ENCODE measurements around the gene PDE8B.

PDE8B gene

DNA sequence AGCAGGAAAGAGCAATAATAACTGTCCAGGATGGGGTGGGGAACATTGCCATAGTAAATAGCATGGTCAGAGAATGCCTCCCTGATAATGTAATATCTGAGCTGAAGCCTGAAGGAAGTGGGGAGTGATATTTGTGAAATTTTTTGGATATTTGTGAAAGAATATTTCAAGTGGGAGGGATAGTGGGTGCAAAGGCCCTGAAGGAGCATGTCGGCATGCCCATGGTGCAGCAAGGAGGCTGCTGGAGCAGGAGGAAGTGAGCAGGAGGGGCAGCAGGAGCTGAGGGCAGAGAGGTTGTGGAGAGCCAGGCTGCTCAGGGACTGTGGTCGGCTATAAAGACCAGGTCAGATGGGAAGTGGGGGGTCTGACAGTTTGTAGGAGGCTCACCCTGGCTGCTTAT lies 21.1 kb upstream of the PDE8B start:
- DNase-seq: no peak

DNA sequence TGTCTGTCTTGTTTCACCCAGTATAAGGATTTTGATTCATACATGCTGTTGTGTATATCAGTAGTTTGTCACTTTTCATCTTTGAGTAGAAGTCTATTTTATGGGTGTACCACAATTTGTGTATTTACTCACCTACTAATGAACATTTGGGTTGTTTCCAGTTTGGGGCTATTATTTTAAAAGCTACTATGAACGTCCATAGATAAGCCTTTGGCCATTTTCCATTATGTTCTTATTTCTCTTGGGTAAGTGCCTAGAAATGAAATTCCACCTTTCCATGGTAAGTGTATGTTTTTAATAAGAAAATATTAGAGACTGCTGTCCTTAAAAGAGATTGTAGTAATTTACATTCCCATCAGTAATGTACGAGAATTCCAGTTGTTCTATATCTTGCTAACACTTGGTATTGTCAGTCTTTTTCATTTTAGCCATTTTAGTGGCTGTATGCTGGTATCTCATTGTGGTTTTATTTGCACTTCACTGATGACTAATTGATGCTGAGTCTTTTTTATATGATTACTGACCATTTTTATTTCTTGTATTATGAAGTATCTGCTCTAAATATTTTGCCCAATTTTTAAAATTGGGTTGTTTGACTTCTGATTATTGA lies 17.9 kb upstream of the PDE8B start:
- no peak for DNase-seq

DNA sequence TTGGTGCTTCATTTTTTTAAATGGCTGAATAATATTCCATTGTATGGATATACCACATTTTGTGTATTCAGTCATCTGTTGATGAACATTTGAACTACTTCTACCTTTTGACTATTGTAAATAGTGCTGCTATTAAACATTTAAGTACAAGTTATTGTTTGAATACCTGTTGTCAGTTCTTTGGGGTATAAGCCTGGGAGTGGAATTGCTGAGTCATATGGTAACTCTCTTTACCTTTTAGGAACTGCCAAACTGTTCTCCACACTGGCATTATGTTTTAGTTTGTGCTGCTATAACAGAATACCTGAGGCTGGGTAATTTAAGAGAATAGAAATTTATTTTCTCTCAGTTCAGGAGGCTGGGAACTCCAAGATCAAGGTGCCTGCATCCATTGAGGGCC lies 15.7 kb upstream of the PDE8B start:
- no peak for DNase-seq

DNA sequence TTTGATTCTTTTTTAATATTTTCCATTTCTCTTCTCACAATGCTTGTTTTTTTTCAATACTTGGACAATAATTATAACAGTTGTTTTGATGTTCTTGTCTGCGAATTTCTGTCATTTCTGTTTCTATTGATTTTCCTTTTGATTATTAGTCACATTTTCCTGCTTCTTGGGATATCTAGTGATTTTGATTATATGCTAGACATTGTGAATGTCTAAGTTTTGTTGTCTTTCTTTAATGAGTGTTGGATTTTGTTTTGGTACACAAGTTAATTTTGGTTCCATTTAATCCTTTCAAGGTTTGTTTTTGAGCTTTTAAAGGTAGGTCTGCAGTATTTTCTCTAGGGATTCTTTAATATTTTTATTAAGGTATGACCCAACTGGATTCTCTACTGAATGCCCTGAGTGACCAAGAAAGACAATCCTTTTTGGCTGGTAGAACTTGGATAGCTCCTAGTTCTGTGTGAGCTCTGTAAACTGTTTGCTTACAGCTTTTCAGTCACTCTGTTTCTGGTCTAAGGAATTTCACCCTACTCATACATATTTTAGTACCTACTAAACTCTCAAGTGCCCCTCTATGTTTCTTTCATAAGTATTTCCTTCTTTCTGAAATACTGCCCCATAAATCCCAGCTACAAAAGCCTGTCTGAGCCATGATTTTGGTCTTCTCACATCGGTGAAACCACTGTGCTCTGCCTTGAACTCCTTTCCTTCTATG lies 12.5 kb upstream of the PDE8B start:
- DNase-seq: no peak

DNA sequence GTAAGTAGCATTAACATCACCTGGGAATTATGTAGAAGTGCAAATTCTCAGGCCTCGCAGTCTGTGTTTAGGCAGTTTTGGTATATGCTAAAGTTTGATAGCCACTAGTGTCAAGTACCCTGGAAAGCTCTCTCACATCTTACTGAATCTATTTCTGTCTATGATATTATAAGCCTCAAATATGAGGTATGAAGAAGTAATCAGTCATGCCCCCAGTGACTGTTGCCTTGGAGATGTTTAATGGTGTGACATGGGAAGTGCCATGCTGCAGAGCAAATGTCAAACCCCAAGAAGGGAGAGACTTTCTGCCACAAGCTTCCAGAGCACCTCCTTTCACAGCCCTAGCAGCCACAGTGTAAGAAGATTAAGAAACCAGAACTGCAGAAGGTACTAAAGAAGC lies 9.8 kb upstream of the PDE8B start:
- no peak for DNase-seq

DNA sequence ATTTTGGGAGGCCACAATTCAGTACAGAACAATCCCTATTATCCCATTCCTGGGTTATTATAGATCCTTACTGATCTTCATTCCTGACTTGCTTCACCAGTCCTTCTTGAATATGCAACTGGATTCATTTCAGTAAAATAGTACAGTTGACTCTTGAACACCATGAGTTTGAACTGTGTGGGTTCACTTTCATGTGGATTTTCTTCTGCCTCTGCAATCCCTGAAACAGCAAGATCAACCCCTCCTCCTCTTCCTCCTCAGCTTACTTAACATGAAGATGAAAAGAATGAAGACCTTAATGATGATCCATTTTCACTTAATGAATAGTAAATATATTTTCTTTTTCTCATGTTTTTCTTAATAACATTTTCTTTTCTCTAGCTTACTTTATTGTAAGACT lies 8.3 kb upstream of the PDE8B start:
- no peak for DNase-seq

DNA sequence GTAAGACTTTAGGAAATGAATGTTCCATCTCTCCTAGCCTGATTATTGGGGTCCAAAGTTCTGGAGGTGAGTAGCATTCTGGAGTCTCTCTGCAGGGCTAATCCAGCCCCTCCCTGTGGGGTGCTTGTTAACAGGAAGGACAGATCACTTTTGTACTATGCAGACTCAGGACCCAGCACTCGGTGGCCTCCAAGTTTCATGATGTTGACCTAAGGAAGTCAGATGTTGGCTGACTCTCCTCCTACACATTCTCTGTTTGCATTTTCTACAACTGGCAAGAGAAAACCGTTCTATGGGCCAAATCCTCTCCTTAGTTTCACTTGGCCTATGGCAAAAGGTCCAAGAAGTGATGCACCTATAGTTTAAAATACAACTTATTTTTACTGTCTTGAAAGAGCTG lies 5.5 kb upstream of the PDE8B start:
- no peak for DNase-seq

DNA sequence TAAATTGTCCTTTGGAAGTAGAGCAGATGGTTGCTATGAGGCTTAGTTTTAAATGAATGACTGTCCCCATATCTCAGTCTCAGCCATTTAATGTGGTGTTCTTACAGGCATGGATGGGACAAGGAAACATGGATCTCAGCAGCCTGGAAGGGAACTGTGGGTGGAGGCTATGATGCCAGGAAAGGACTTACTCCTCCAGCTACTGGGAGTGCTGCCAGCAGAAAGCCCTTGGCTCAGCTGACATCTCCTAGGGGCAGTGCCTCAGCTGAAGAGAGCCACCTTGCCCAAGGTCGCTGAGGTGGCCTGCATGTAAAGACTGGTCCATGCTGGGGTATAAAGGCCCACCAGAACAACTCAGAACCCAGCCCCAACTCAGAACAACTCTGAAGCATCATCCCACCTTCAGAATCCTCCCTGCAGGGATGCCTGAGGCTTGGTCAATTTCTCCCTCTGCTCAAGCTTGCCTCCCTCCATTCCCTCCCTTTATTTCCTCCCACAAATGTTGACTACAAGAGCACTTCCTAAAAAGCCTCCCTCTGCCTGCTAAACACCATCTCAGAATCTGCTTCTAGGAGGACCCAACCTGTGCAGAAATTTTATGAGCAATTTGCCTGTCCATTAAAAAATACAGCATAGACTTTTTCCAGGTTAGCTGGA lies 1.8 kb upstream of the PDE8B start:
- no peak for DNase-seq

DNA sequence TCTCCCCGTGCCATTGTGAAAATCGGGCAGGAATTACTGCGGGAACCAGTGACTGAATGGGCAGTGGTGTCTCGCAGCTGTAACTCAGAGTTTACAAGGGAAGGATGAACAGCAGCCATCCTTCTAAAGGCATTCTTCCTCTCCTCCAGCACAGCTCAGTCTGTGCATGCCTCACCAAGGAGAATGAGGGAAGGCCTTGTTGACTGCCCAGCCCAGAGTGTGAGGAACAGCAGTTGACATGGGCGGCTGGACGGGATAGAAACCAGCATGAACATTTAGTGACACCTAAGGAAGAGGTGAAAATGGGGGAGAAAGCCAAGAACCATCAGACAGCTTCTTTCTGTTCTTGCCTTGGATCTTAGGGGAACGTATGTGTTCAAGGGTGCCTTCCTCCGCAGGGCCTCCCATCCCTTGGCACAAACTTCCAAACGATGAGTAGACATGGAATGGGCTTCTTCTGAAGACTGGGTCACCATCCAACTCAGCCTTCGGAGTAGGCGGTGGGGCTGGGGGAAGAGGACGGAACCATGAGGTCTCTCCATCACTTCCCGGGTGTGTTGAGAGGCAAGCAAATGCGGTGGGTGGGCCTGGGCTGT lies 887 bp upstream of the PDE8B start:
- DNase-seq: no peak

DNA sequence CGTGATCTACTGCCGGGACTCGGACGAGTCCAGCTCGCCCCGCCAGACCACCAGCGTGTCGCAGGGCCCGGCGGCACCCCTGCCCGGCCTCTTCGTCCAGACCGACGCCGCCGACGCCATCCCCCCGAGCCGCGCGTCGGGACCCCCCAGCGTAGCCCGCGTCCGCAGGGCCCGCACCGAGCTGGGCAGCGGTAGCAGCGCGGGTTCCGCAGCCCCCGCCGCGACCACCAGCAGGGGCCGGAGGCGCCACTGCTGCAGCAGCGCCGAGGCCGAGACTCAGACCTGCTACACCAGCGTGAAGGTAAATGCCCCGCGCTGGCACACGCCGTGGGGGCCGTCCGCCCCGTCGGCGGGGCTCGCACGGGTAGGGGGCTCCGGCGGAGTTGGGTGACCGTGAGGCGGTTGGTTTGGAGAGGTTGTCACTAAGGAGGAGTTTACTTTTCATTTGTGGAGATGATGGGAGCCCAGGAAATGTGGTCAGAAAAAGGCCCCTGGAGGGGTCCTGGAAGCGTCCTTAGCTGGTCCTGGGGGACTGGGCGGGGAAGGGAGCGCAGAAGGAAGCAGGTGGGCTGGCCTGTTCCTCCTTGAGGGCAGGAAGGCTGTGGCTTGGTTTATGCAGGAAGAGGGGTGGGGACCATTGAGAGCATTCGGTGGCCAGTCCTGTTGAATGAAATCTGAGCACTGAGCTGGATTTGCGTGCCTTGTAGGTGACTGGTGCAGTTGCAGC lies 647 bp downstream of the PDE8B start:
- DNase-seq: no peak

DNA sequence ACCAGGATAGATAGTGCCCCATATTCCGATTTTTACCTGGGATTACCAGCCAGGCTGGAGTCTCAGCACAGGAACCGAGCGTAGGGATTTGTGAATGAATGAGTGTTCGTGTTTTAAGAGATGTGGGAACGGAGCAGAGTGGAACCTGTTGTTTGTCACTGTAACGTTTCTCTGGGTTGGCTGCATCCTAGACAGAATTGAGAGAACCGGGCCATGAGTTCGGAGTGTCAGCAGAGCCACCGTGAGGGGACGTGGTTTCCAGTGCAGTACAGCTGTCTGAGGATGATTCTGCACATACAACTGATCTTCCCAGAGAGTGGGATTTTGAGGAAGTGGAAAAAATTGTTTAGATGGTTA lies 1.2 kb downstream of the PDE8B start:
- DNase-seq: no peak

DNA sequence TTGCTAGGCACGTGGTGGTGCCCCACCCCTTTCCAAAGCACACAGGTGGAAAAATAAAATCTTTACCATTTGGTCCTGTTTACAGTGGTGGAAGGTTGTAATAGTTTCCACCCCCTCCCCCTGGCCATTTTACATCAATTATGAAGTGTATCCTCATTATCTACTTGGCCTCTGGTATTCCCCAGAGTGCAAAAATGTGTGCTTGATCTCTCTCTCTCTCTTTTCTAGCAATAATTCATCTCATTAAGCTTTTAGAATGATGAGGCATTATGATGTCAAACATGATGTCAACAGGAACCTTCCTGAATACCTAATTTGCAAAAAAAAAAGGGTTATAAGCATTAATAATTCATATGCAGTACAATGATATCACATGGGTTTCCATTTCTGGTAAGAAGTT lies 3.1 kb downstream of the PDE8B start:
- DNase-seq: no peak

DNA sequence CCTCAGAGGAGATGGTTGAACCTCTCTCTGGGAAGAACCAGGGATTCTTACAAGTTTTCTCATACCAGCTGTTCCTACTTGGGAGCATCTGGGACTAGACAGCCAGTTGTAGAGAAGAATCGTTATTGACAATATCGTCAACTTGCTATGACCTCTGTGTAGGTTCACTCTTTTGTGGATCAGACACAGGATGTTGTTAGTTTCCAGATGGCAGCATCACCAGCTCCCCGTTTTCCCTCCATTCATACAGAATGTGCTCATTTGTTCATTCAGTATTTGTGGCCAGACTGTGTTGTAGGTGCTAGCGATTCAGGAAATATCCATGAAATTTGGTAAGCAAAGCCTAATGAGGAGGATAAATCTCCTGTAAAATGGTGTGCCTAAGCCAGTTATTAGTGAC lies 3.7 kb downstream of the PDE8B start:
- DNase-seq: no peak

DNA sequence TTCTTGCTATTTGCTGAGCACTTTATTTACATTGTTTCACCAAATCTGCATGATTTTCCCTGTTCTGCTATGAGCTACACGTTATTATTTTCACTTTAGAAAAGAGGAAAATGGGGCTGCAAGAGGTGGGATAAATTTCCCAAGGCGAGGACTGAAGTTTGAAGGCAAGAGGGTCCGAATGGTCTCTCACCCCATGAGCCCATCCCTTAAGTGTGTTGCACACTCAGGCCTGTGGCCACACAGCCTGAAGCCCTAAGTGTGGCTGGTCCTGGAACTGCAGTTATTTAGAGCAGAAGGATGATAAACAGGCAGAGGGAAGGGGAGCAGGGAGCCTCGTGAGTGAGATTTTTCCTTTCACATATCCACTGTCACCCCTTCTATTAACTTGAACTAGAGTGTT lies 7.8 kb downstream of the PDE8B start:
- DNase-seq: no peak

DNA sequence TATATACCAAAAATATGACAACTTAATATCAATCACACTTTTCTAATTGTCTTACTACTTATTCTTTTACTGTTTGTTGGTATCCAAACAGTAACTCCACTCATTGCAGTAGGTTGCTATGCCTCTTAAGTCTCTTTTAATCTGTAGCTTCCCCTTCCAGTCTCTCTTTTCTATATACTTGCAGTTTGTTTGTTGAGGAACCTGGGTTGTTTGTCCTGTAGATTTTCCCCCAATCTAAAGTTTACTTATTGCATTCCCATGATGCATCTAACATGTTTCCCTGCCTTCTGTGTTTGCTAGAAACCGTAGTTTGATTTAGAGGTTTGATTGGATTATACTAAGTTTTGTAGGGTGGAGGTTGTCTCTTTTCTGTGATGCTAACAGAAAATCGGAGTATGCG lies 10.6 kb downstream of the PDE8B start:
- DNase-seq: no peak

DNA sequence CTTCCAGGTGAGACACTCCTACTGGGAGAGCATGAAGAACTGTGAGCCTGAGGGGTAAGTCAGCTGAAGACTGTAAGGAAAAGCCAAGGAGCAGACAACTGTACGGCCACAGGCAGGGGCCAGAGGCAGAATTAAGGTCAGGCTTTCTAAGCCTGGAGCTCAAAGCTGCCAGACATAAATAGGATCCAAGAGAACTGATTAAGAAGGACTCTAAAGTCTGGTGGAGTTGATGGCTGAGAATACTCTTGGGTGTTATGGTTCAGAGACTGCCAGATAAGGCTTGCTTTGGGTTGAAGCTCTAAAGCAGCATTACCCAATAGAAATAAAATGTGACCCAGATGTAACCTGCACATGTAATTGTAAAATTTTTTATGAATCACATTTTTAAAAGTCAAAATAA lies 12.2 kb downstream of the PDE8B start:
- no peak for DNase-seq

DNA sequence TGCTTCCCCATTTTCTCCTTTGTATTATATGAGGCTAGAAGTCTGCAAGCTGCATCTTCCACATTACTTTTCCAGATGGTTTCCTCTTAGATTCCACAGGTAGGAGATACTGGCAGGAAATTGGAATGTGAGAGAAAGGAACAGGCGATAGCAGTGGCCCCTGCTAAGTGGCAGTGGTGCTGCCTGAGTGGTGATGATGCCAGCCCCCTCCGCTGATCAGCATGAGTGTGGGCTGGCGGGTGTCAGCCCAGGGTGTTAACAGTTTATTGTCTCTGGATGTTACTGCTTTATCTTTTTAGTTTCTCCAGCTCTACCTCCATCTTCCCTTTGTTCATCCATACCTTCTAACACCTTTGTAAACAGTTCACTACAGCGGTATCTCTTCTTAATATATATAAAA lies 13.2 kb downstream of the PDE8B start:
- no peak for DNase-seq

DNA sequence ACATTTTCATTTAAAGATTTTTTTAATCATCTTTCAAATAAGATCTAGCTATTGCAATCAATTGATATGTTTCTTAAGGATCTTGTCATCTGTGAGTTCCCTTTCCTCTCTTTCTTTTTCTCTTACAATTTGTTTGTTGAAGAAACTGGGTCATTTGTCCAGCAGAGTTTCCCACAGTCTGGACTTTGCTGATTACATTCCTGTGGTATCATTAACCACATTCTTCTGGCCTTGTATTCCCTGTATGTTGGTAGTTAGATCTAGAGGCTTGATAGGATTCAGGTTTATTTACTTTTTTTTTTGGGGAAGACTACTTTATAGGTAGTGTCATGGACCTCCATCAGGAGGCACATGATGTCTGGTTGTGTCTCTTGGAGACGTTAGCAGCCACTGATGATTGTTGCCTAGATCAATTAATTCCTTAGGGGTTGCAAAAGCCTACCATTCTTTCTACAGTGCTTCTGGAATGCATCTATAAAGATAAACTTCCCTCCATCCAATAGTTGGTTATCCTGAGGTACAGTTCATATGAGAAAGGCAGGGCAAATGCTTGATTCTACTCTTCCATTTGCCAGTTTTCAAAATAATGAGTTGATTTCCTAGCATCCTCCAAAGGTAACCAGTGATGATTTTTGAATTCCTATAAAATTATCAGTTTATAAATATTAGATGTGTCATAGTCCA lies 14.3 kb downstream of the PDE8B start:
- DNase-seq: no peak

DNA sequence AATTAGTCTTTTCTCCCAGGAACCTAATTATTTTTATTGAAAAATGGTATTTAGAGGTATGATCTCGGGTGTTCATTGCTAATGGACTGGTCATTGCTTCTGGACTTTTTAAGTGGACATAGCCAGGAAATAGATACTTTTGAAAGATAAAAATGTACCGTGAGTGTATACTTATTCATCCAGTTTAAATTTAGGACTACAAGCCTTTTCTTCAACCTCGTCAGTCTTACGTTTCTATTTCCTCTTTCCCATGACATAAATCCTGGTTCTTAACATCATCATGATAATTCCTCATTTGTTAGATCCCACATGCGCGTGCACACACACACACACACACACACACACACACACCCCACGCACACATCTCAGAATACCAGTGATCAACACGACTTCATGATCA lies 15.1 kb downstream of the PDE8B start:
- DNase-seq: no peak

DNA sequence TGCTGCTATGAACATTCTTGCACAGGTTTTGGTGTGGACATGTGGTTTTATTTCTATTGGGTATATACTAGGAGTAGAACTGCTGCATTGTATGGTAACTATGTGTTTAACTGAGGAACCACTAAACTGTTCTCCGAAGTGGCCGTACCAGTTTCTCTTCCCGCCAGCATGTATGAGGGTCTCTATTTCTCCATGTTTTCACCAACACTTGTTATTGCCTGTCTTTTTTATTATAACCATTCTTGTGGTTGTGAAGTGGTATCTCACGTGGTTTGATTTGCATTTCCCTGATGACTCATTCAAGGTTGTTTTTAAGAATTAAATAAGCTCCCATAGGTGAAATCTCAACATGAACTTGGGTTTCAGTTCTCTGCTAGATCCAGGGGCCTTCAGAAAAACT lies 19.4 kb downstream of the PDE8B start:
- DNase-seq: no peak

DNA sequence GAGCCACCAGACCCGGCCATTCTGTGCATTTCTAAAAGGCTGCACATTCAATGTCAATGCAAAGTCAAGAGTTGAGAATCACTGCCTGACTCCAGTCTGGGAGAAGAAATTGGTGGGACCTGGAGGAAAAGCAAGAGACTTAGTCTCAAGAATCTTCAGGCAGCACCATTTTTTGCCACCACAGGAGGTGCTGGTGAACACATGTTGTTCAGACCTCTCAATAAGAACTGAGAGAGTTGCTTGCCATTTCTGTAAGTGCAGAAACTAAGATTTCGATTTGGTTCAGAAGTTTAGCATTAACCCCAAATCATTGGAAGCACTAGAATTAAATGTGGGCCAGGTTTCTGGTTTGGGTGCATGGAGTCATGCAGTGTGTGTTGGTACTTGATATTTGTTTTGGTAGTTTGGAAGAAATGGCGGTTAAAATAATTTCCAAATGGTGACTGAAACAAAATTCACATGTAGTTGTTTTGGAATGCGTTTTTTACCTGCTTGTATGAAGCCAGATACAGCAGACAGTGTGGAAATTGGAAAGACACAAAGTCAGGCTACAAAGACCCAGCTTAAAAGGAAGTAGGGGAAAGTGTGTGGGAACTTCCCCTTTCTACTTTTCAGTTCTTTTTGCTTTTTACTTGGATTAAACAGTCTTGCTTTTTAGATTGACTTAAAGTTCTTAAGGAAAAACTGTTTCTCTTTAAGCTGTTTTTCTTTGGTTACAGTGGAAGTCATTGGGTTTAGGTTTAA lies 20.4 kb downstream of the PDE8B start:
- no peak for DNase-seq

DNA sequence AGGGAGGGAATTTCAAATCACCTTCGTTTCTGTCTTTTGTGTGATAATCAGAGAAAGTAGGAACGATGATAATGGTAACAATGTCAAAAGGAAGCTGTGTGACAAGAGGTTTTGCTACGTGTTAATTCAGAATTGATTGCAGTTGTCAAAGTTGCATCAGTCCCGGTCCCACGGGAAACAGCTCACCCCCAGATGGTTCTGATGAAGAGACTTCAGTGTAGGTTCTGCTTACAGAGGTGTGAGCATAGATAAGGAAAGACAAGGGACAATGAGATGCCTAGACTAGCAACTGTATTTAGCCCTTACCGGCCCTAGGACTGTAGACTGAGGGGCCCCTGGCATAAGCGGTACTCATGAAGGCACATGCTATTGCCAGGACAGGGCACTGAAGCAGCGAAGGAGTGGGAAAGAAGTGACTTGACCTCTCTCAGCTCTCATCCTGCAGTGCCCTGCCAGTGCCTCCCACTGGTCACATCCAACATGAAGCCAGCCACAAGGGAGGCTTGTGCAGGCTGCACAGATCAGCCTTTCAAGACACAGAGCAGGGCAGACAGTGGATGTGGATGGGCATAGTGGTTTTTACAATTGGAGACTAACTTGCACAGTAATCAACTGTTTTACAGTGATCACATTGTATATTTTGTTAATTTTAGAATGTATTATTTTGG lies 21.1 kb downstream of the PDE8B start:
- DNase-seq: no peak

All from CD4-positive, alpha-beta T cell treated with Interleukin-1 beta for 1 hour (primary cell).